Pancreas (tissue), 10 donors: Measurements from ENCODE around the gene HMCN1. TPM values are rescaled to one million over a fixed set of nuclear protein-coding genes. Genes with fewer than 3 reads are reported as not detected.

Experiments
- ATAC-seq, 4 donors: fragments of 200-7000 bp; cut with Tn5 transposase; one replicate each; pipeline versions ENCODE4 v1.8.0 to v1.9.1; 2020; ENCODE audit warnings: mild to moderate bottlenecking in 4 of 4, moderate library complexity in 4 of 4
- DNase-seq, 6 donors: peaks; one replicate each; pipeline ENCODE4 v3.0.0-alpha.2; 2020
- FAIRE-seq: peaks from 2 replicates; lab custom pipeline; 2012; peaks lifted over from hg19 to GRCh38; lab: Jason Lieb, UNC
- H3K27ac ChIP-seq, 4 donors: fragments of 200-600 bp; sonication (generic); 1 replicate in 3 of 4; 2 replicates in 1 of 4; pipeline versions ENCODE4 v1.5.0 to v1.8.0; 2020
- H3K27me3 ChIP-seq, 4 donors: fragments of 200-600 bp; one replicate each; pipeline ENCODE4 v1.8.0; 2021
- H3K36me3 ChIP-seq, 3 donors: fragments of 200-600 bp; sonication (generic) in 1 of 3; one replicate each; pipeline versions ENCODE4 v1.5.0 to v1.8.0; 2020 to 2021
- H3K4me1 ChIP-seq, 3 donors: fragments of 200-600 bp; one replicate each; pipeline ENCODE4 v1.8.0; 2021
- H3K4me3 ChIP-seq, 4 donors: fragments of 200-600 bp; sonication (generic) in 2 of 4; one replicate each; pipeline versions ENCODE4 v1.5.0 to v1.8.0; 2020 to 2021
- H3K9me3 ChIP-seq, 4 donors: fragments of 200-600 bp; one replicate each; pipeline ENCODE4 v1.8.0; 2021
- CTCF ChIP-seq, 4 donors: fragments of 200-600 bp; sonication (generic) in 3 of 4; IDR thresholded peaks; one replicate each; pipeline versions ENCODE4 v1.5.0 to v1.8.0; 2021; ENCODE audit warnings: antibody characterized with exemption in 4 of 4
- whole genome bisulfite sequencing, 2 donors: extraction: QIAGEN DNeasy Blood & Tissue Kit; methylation state at CpG; one replicate each; pipeline ENCODE4 v1.1.7; 2013; 5-methylcytosine and 5-hydroxymethylcytosine counted together
- intact Hi-C, 3 donors: fragments of 100-400 bp; cut with DNase I; formaldehyde crosslinking; loops; one replicate each; pipeline versions ENCODE4 v1.11.1 to v1.14.2; 2022
- polyA plus RNA-seq, 2 donors: library from polyadenylated mRNA; stranded (reverse); fragments of 200-250 nt; gene quantifications; one replicate each; pipeline ENCODE4 v1.2.3, GENCODE V29; 2013
- total RNA-seq, 6 donors: library from RNA; stranded (reverse); fragmentation: NEBNext Ultra II Directional in 4 of 6; extraction: Animal tissue kit (Norgen Biotek cat#: 25700) in 4 of 6; gene quantifications; one replicate each; pipeline versions ENCODE4 v1.2.1 to v1.2.4, GENCODE V29; 2021 to 2023
- donor health status: healthy with polysubstance abuse.
- donor health status: DM: no; HTN: no; CAD: no; lungs with moderate emphysema.
- donor health status: DM: no; HTN: no; CAD: no.
- donor health status: control.
- donor health status: control.
- donor health status: Bipolar disorder and iron deficiency.
- donor health status: DM: yes; HTN: yes; CAD: no.
- donor health status: DM: no; HTN: no; CAD: no.
- donor health status: DM: no; HTN: no; CAD: no.
- donor health status: DM: yes; HTN: yes; CAD: no.

The HMCN1 gene
- total and polyA plus RNA-seq, 8 donors, result 0.19 to 4.8 (median 0.60) TPM

- Histone ChIP-seq H3K4me1 (no peaks in the 10 kb centered on the region), H3K36me3 (no peaks in the 10 kb centered on the region), H3K27me3 (no peaks in the 10 kb centered on the region), H3K4me3 (no peak overlapping the region), H3K27ac (no peak overlapping the region), H3K9me3 (no peaks in the 10 kb centered on the region)
- 44 to 57% methylated on average over 2 of the region's 2 CpGs for WGBS, 2 donors
- DNase-seq, result no peak
- no peak for TF ChIP-seq CTCF (IDR thresholded peaks at IDR 0.05)
- intact Hi-C loops, result no loop called here
- no peak for FAIRE-seq
- ATAC-seq, result no peak
These were observed 227.5 kb downstream of the HMCN1 start for GRCh38 chr1:185961664-185962063.

GRCh38 chr1:185964946-185965345, 230.8 kb downstream of the HMCN1 start:
- Histone ChIP-seq H3K9me3 (no peaks in the 10 kb centered on the region), H3K27me3 (no peaks in the 10 kb centered on the region), H3K36me3 (no peaks in the 10 kb centered on the region), H3K27ac (no peak overlapping the region), H3K4me3 (no peak overlapping the region), H3K4me1 (no peaks in the 10 kb centered on the region)
- WGBS, 2 donors, result 40 to 41% methylated on average over 3 of the region's 3 CpGs
- no peak for TF ChIP-seq CTCF (IDR thresholded peaks at IDR 0.05)
- FAIRE-seq (no peak), DNase-seq (no peak), ATAC-seq (no peak)
- intact Hi-C loops, result no loop called here

GRCh38 chr1:185965870-185966269, 231.7 kb downstream of the HMCN1 start:
- FAIRE-seq, result no peak
- Histone ChIP-seq H3K9me3 (no peaks in the 10 kb centered on the region), H3K27ac (no peak overlapping the region), H3K27me3 (no peaks in the 10 kb centered on the region), H3K4me3 (no peak overlapping the region), H3K4me1 (no peaks in the 10 kb centered on the region), H3K36me3 (no peaks in the 10 kb centered on the region)
- intact Hi-C loops, result no loop called here
- no peak for DNase-seq
- no peak for TF ChIP-seq CTCF (IDR thresholded peaks at IDR 0.05)
- 65 to 79% methylated on average over 3 of the region's 3 CpGs for WGBS, 2 donors
- no peak for ATAC-seq

GRCh38 chr1:185966471-185966870, 232.3 kb downstream of the HMCN1 start:
- DNase-seq (no peak), FAIRE-seq (no peak), ATAC-seq (no peak)
- 65 to 72% methylated on average over 2 of the region's 2 CpGs for WGBS, 2 donors
- Histone ChIP-seq H3K9me3 (no peaks in the 10 kb centered on the region), H3K36me3 (no peaks in the 10 kb centered on the region), H3K27me3 (no peaks in the 10 kb centered on the region), H3K4me3 (no peak overlapping the region), H3K4me1 (no peaks in the 10 kb centered on the region), H3K27ac (no peak overlapping the region)
- no peak for TF ChIP-seq CTCF (IDR thresholded peaks at IDR 0.05)
- intact Hi-C loops, result no loop called here

- no peaks in the 10 kb centered on the region for H3K4me1 ChIP-seq
- ATAC-seq (no peak), DNase-seq (no peak), FAIRE-seq (no peak)
- H3K4me3 ChIP-seq, result no peak overlapping the region
- H3K36me3 ChIP-seq, result no peaks in the 10 kb centered on the region
- no peaks in the 10 kb centered on the region for H3K27me3 ChIP-seq
- intact Hi-C loops, result no loop called here
- H3K9me3 ChIP-seq, result no peaks in the 10 kb centered on the region
- no peak for TF ChIP-seq CTCF (IDR thresholded peaks at IDR 0.05)
- H3K27ac ChIP-seq, result no peak overlapping the region
- WGBS, 2 donors, result 54 to 78% methylated on average over 4 of the region's 4 CpGs
These were observed 234.8 kb downstream of the HMCN1 start for GRCh38 chr1:185969028-185969427.
